PFSK-1 (cell line): ENCODE measurements around the gene DNAAF1.

Experiments used
- POLR2AphosphoS5 ChIP-seq: IDR thresholded peaks from 2 replicates; pipeline ENCODE4 v1.6.1; 2012; ENCODE audit warnings: low read depth, mild to moderate bottlenecking, control low read depth, low read length, moderate library complexity
- REST ChIP-seq, 2 experiments: IDR thresholded peaks; 2 replicates each; pipeline versions ENCODE4 v1.6.1 to v1.8.0; 2011 to 2012; ENCODE audit warnings: low read depth in 2 of 2, low read length in 2 of 2, control low read depth in 1 of 2, inconsistent platforms in 1 of 2, mild to moderate bottlenecking in 1 of 2, moderate library complexity in 1 of 2; ENCODE audit not compliant: insufficient read depth in 1 of 2

- TF ChIP-seq REST (IDR thresholded peaks at IDR 0.05; ENCODE audit: insufficient read depth in 1 of 2, low read depth in 2 of 2, low read length in 2 of 2) = no peak
- TF ChIP-seq POLR2AphosphoS5 = no peak
Measured at GRCh38 chr16:84178892-84179611, 33.9 kb downstream of the DNAAF1 start.
